Measurements from ENCODE around the gene GALM.
"Not testable (repeated sequence)": the region's sequence is repeated elsewhere in the genome, so short reads cannot be mapped to it uniquely, and the experiment has no call there.

Gene GALM

GRCh38 chr2:38735999-38736320 is 70.0 kb downstream of the GALM start:
- Histone ChIP-seq H3F3A (ENCODE audit: control insufficient read depth, insufficient read depth) (peaks cover 16% of the 10 kb centered on the region), H3K36me3 (ENCODE audit: control insufficient read depth, low read length) (peaks cover 34% of the 10 kb centered on the region), H3K4me3 (ENCODE audit: low read length) (no peak overlapping the region), H3K27ac (ENCODE audit: low read depth, low read length) (no peak overlapping the region), H3K9me3 (ENCODE audit: control insufficient read depth, insufficient read depth, low read length) (no peaks in the 10 kb centered on the region), H3K27me3 (ENCODE audit: control insufficient read depth, low read length) (no peaks in the 10 kb centered on the region), H3K79me2 (ENCODE audit: control insufficient read depth, low read length) (peaks cover under 1% of the 10 kb centered on the region; the same call in 1 of the 2 replicates), H3K4me2 (ENCODE audit: low read length) (no peak overlapping the region), H4K20me1 (ENCODE audit: control insufficient read depth, insufficient read depth, low read depth, low read length) (peaks cover 7% of the 10 kb centered on the region; the same call in 1 of the 2 replicates), H3K4me1 (ENCODE audit: control insufficient read depth, low read length) (no peaks in the 10 kb centered on the region), H3K9me2 (replicated peaks; ENCODE audit: control insufficient read depth, low read length) (no peaks in the 10 kb centered on the region)
- no peak for TF ChIP-seq CTCF (IDR thresholded peaks at IDR 0.05; ENCODE audit: low read depth, low read length, poor library complexity, severe bottlenecking)
- TF ChIP-seq EZH2phosphoT487 (IDR thresholded peaks at IDR 0.05; ENCODE audit: borderline replicate concordance, low read length) = no peak

- not testable (repeated sequence) for H3K9me3 ChIP-seq (ENCODE audit: control insufficient read depth, insufficient read depth, low read length); H3K4me2 ChIP-seq (ENCODE audit: low read length); H3K27me3 ChIP-seq (ENCODE audit: control insufficient read depth, low read length); H3K4me1 ChIP-seq (ENCODE audit: control insufficient read depth, low read length); H3K27ac ChIP-seq (ENCODE audit: low read depth, low read length); H3K9me2 ChIP-seq (replicated peaks; ENCODE audit: control insufficient read depth, low read length); H3K4me3 ChIP-seq (ENCODE audit: low read length); H3K79me2 ChIP-seq (ENCODE audit: control insufficient read depth, low read length)
- Histone ChIP-seq H3F3A (ENCODE audit: control insufficient read depth, insufficient read depth) (peaks cover 28% of the 10 kb centered on the region), H3K36me3 (ENCODE audit: control insufficient read depth, low read length) (peaks cover 42% of the 10 kb centered on the region), H4K20me1 (ENCODE audit: control insufficient read depth, insufficient read depth, low read depth, low read length) (peaks cover 10% of the 10 kb centered on the region; the same call in 1 of the 2 replicates)
Measured at GRCh38 chr2:38737000-38737698, 71.2 kb downstream of the GALM start.

- Histone ChIP-seq H4K20me1 (ENCODE audit: control insufficient read depth, insufficient read depth, low read depth, low read length) (peaks cover 10% of the 10 kb centered on the region; the same call in 1 of the 2 replicates), H3K4me2 (ENCODE audit: low read length) (no peak overlapping the region), H3K79me2 (ENCODE audit: control insufficient read depth, low read length) (peaks cover 7% of the 10 kb centered on the region), H3K9me3 (ENCODE audit: control insufficient read depth, insufficient read depth, low read length) (no peaks in the 10 kb centered on the region), H3K9me2 (replicated peaks; ENCODE audit: control insufficient read depth, low read length) (no peaks in the 10 kb centered on the region), H3F3A (ENCODE audit: control insufficient read depth, insufficient read depth) (peaks cover 34% of the 10 kb centered on the region), H3K27ac (ENCODE audit: low read depth, low read length) (no peak overlapping the region), H3K4me3 (ENCODE audit: low read length) (no peak overlapping the region), H3K4me1 (ENCODE audit: control insufficient read depth, low read length) (no peaks in the 10 kb centered on the region), H3K36me3 (ENCODE audit: control insufficient read depth, low read length) (peaks cover 46% of the 10 kb centered on the region), H3K27me3 (ENCODE audit: control insufficient read depth, low read length) (no peaks in the 10 kb centered on the region)
- TF ChIP-seq CTCF (IDR thresholded peaks at IDR 0.05; ENCODE audit: low read depth, low read length, poor library complexity, severe bottlenecking) (no peak), EZH2phosphoT487 (IDR thresholded peaks at IDR 0.05; ENCODE audit: borderline replicate concordance, low read length) (no peak)
Measured at GRCh38 chr2:38737925-38738324, 72.0 kb downstream of the GALM start.

- peaks cover 50% of the 10 kb centered on the region for H3F3A ChIP-seq (ENCODE audit: control insufficient read depth, insufficient read depth)
- TF ChIP-seq CTCF (IDR thresholded peaks at IDR 0.05; ENCODE audit: low read depth, low read length, poor library complexity, severe bottlenecking) = no peak
- TF ChIP-seq EZH2phosphoT487 (IDR thresholded peaks at IDR 0.05; ENCODE audit: borderline replicate concordance, low read length) = no peak
- H3K4me2 ChIP-seq (ENCODE audit: low read length) = no peak overlapping the region
- H3K27ac ChIP-seq (ENCODE audit: low read depth, low read length) = no peak overlapping the region
- H3K79me2 ChIP-seq (ENCODE audit: control insufficient read depth, low read length) = peaks cover 21% of the 10 kb centered on the region
- H3K4me1 ChIP-seq (ENCODE audit: control insufficient read depth, low read length) = no peaks in the 10 kb centered on the region
- H3K36me3 ChIP-seq (ENCODE audit: control insufficient read depth, low read length) = peaks cover 62% of the 10 kb centered on the region
- H4K20me1 ChIP-seq (ENCODE audit: control insufficient read depth, insufficient read depth, low read depth, low read length) = peaks cover 20% of the 10 kb centered on the region; the same call in 1 of the 2 replicates
- no peaks in the 10 kb centered on the region for H3K9me2 ChIP-seq (replicated peaks; ENCODE audit: control insufficient read depth, low read length)
- H3K9me3 ChIP-seq (ENCODE audit: control insufficient read depth, insufficient read depth, low read length) = no peaks in the 10 kb centered on the region
- no peaks in the 10 kb centered on the region for H3K27me3 ChIP-seq (ENCODE audit: control insufficient read depth, low read length)
- no peak overlapping the region for H3K4me3 ChIP-seq (ENCODE audit: low read length)
Measured at GRCh38 chr2:38739524-38739923, 73.6 kb downstream of the GALM start.
